ENCODE data around the gene DHDH.
"Not testable (repeated sequence)": the region's sequence is repeated elsewhere in the genome, so short reads cannot be mapped to it uniquely, and the experiment has no call there.

The DHDH gene

DNA sequence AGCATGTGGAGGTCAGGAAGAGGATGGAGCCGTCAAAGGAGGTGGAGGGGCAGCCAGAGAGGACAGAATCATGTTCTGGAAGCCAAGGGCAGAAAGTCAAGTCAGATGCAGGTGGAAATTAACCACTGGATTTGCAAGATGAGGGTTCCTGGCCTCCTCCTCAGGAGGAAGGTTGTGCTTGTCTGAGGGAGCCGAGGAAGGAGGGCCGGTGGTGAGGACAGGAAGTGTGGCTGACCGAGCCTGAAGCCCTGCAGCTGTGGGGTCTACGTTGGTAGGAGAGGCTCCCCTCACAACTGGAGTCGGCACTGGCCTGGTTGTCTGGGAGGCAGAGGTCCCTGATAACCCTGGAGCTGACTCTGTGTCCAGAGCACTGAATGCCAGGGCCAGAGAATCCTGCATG, 15.4 kb upstream of the DHDH start:
- DNase-seq: no peak

DNA sequence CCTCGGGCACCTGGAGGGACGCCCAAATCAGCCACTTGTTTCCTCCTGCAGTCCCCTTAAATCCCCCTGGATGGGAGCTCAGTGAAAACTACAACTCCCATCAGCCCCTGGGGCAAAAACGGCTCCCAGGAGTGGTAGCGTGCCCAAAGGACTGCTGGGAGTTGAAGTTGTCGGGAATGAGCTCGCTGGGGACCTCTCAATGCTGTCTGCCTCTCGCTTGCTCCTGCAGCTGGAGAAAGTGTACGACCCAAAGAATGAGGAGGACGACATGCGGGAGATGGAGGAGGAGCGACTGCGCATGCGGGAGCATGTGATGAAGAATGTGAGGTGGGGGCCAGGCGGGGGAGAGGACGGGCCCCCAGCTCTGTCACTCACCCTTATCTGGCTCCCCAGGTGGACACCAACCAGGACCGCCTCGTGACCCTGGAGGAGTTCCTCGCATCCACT, 14.7 kb upstream of the DHDH start:
- no peak for DNase-seq

- not testable (repeated sequence) for DNase-seq
Measured at GRCh38 chr19:48919271-48919670, 14.2 kb upstream of the DHDH start.

GRCh38 chr19:48920949-48921348, 12.6 kb upstream of the DHDH start:
- DNase-seq: no peak

GRCh38 chr19:48921721-48922500, 11.6 kb upstream of the DHDH start:
- no peak for DNase-seq

DNA sequence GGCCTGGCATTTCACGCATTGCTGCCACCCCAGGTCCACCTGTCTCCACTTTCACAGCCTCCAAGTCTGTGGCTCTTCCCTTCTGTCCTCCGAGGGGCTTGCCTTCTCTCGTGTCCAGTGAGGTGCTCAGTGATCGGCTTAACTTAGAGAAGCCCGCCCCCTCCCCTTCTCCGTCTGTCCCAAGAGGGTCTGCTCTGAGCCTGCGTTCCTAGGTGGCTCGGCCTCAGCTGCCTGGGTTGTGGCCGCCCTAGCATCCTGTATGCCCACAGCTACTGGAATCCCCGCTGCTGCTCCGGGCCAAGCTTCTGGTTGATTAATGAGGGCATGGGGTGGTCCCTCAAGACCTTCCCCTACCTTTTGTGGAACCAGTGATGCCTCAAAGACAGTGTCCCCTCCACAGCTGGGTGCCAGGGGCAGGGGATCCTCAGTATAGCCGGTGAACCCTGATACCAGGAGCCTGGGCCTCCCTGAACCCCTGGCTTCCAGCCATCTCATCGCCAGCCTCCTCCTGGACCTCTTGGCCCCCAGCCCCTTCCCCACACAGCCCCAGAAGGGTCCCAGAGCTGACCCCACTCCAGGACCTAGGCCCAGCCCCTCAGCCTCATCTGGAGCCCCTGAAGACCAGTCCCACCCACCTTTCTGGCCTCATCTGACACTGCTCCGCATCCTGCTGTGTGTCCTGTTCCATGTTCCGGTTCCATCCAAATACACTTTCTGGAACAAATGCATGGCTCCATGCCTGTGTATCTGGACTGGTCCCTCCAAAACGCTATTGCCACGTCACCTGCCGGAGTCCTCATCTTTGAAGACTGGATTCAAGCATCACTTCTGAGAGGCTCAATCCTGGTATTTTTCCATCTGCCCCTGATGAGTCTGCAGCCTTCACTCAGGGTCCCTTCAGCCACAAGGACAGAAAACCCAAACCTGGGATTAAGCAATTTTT, 10.7 kb upstream of the DHDH start:
- no peak for DNase-seq

GRCh38 chr19:48925240-48925843, 8.2 kb upstream of the DHDH start:
- peak; percentile 75 for DNase-seq

DNA sequence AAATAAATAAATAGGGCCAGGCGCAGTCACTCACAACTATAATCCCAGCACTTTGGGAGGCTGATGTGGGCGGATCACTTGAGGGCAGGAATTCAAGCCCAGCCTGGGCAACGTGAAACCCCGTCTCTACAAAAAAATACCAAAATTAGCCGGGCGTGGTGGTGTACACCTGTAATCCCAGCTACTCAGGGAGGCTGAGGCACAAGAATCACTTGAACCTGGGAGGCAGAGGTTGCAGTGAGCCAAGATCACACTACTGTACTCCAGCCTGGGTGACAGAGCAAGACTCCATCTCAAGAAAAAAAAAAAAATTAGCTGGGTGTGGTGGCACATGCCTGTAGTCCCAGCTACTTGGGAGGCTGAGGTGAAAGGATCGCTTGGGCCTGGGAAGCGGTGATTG, 7.6 kb upstream of the DHDH start:
- not testable (repeated sequence) for DNase-seq

DNA sequence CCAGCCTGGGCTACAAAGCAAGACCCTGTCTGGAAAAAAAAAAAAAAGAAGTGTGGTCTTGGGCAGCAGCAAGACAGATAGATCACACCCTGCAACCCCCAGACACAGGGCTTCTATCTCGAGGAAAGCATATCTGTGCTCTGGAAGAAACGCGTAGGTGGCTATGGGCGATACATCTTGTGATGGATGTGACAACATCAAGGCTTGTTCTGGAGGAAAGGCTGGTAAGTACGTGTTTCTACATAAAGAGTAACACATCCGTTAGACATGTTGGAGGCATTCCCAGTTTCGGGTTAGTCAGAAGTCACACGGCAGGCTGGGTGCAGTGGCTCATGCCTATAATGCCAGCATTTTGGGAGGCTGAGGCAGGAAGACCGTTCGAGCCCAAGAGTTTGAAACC, 6.6 kb upstream of the DHDH start:
- peak; percentile 92 for DNase-seq

- DNase-seq: not testable (repeated sequence)
Measured at GRCh38 chr19:48927692-48928091, 5.8 kb upstream of the DHDH start.

DNA sequence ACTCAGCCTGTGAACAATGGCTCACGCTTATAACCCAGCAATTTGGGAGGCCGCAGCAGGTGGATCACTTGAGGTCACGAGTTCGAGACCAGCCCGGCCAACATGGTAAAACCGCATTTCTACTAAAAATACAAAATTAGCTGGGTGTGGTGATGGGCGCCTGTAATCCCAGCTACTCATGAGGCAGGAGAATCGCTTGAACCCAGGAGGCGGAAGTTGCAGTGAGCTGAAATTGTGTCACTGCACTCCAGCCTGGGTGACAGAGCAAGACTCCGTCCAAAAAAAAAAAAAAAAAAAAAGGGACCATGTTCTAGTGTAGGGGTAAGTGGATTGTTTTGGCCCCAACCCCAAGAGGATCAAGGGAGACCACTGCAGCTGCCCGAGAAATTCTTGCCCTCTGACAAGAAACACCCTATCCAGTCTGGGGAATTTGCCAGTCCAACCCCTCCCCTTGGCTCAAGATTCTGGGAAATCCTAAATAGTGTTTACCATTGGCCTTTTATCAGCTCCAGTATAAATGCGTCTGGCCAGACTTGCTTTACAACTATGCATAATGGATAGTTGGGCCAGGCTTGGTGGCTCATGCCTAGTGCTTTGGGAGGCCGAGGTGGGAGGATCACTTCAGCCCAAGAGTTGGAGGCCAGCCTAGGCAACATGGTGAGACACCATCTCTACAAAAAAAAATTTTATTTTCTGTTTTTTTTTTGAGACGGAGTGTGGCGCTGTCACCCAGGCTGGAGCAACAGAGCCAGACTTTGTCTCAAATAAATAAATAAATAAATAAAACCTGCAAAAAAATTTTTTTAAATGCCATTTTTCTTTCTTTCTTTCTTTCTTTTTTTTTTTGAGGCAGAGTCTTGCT, 5.1 kb upstream of the DHDH start:
- no peak for DNase-seq

DNA sequence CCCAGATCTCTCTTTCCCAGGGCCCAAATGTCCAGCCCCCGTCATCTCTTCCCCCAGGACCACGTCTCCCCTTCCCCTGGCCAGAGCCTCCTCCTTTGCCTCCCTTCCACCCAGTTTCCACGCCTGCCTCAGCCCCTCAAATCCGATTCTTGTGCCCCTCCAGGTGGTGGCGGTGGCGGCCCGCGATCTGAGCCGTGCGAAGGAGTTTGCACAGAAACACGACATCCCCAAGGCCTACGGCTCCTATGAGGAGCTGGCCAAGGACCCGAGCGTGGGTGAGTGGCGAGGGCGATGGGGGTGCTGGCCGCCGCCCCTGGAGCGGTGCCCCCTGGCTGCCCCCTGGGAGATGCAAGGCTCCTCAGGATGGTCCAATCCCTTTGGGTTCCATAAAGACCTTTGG, 1.3 kb downstream of the DHDH start:
- no peak for DNase-seq

DNA sequence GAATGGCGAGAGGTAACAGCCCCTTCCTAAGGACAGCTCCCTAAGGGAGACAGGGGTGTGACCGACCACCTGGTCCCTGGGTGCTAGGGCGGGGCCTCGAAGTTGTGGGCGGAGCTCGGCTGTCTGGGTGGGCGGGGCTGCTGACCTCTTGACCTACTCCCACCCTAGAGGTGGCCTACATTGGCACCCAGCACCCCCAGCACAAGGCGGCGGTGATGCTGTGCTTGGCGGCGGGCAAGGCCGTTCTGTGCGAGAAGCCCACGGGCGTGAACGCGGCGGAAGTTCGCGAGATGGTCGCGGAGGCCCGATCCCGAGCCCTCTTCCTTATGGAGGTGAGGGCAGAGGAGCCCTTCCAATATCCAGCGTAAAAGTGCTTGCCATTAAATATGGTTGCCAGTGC, 2.4 kb downstream of the DHDH start:
- DNase-seq: no peak

GRCh38 chr19:48938256-48938655, 4.8 kb downstream of the DHDH start:
- no peak for DNase-seq

DNA sequence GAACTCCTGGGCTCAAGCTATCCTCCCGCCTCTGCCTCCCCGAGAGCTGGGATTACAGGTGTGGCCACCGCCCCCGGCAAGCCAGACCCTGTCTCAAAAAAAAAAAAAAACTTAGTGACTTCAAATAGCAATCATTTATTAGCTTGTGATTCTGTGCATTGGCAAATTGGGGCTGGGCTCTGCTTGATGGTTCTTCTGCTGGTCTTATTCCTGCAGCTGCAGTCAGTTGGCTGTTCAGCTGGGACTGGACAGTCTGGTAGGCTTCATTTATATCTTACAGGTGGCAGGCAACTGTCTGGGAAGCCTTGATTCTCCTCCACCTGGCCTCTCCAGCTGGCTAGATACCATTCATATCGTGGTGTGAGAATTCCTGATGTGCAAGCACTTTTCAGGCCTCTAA, 7.4 kb downstream of the DHDH start:
- DNase-seq: no peak

GRCh38 chr19:48943081-48943480, 9.6 kb downstream of the DHDH start:
- no peak for DNase-seq

DNA sequence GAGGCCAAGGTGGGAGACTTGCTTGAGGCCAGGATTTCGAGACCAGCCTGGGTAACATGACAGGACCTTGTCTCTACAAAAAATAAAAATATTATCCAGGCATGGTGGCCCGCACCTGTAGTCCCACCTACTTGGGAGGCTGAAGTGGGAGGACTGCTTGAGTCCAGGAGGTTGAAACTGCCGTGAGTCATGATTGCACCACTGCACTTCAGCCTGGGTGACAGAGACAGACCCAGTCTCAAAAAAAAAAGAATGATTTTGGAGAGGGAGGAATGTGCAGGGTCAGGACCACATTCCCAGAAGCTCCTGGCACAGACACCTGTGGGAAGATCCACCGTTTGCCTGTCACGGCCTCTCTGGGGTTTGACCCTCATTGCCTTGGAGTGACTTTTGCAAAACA, 11.9 kb downstream of the DHDH start:
- DNase-seq: no peak

DNA sequence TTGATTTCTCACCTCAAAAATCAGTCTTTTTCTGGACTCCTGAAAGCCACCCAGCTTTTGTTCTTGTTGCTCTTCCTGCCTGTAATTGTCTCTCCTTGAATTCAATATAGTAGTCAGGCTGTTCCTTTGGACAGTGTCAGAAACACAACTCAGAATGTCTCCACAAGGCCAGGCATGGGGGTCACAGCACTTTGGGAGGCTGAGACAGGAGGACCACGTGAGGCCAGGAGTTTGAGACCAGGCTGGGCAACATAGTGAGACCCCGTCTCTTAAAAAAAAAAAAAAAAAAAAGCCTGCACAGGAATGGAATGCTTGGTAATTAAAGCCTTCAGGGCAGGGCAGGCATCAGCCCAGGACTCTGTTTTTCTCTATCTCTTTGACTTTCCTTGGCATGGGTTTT, 12.3 kb downstream of the DHDH start:
- no peak for DNase-seq

GRCh38 chr19:48946463-48947257, 13.2 kb downstream of the DHDH start:
- DNase-seq: no peak

GRCh38 chr19:48947258-48947542, 13.7 kb downstream of the DHDH start:
- DNase-seq: no peak

DNA sequence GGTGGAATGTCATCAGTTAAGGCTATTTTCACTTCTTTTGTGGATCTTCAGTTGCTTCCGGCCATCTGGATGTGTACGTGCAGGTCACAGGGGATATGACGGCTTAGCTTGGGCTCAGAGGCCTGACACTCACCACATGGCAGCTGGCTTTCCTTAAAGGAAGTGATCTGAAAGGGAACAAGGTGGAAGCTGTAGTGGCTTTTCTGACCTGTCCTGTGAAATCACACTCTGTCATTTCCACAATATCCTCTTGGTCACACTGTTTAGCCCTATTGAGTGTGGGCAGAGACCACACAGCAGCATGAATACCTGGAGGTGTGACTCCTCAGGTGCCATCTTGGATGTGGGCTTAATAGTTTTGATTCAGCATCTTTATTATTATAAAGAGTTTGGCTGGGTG, 16.7 kb downstream of the DHDH start:
- DNase-seq: no peak

All from fibroblast of skin of right quadriceps (primary cell).